Common myeloid progenitor, CD34-positive (primary cell): ENCODE measurements around the gene CPA3.

ENCODE experiments used
- CTCF ChIA-PET: fragments of 350-600 bp; sonication (Branson Sonifier 250); formaldehyde crosslinking; loops from one replicate; lab custom pipeline; 2021; ENCODE audit warnings: antibody characterized with exemption; lab: Charles Lee
- POLR2A ChIA-PET: fragments of 350-600 bp; sonication (Branson Sonifier 250); formaldehyde crosslinking; loops from one replicate; lab custom pipeline; 2021; ENCODE audit warnings: antibody characterized with exemption; lab: Charles Lee
- DNase-seq, 3 donors: peaks; one replicate each; pipeline versions ENCODE4 v3.0.0 to v3.0.0-alpha.2; 2013
- H3K27ac ChIP-seq, 2 experiments: 1 replicate in 1 of 2; 2 replicates in 1 of 2; pipeline ENCODE4 v1.7.0; 2013; ENCODE audit warnings: inconsistent platforms in 2 of 2, low read length in 2 of 2, mild to moderate bottlenecking in 2 of 2, low read depth in 1 of 2, moderate library complexity in 1 of 2; ENCODE audit not compliant: severe bottlenecking in 2 of 2, insufficient read depth in 1 of 2, poor library complexity in 1 of 2
- H3K27me3 ChIP-seq, 5 experiments: replicated peaks in 2 of 5; 1 replicate in 3 of 5; 2 replicates in 2 of 5; pipeline versions ENCODE4 v1.6.1 to v1.7.0; 2013; ENCODE audit warnings: low read length in 4 of 5, mild to moderate bottlenecking in 2 of 5, moderate library complexity in 2 of 5, inconsistent platforms in 1 of 5; ENCODE audit not compliant: insufficient read depth in 5 of 5, control insufficient read depth in 4 of 5
- H3K36me3 ChIP-seq, 4 experiments: 1 replicate in 2 of 4; 2 replicates in 2 of 4; pipeline versions ENCODE4 v1.6.1 to v1.7.0; 2013; ENCODE audit warnings: low read length in 3 of 4, control low read depth in 1 of 4, mild to moderate bottlenecking in 1 of 4; ENCODE audit not compliant: control insufficient read depth in 4 of 4, insufficient read depth in 4 of 4
- H3K4me1 ChIP-seq, 4 experiments: 1 replicate in 3 of 4; 2 replicates in 1 of 4; pipeline versions ENCODE4 v1.6.1 to v1.7.1; 2013; ENCODE audit warnings: low read length in 3 of 4, mild to moderate bottlenecking in 3 of 4, control low read depth in 1 of 4, inconsistent platforms in 1 of 4, moderate library complexity in 1 of 4; ENCODE audit not compliant: control insufficient read depth in 4 of 4, insufficient read depth in 4 of 4; ENCODE audit errors: control extremely low read depth in 1 of 4
- H3K4me3 ChIP-seq, 7 experiments: 1 replicate in 4 of 7; 2 replicates in 3 of 7; pipeline versions ENCODE4 v1.5.1 to v1.7.0; 2013; ENCODE audit warnings: mild to moderate bottlenecking in 7 of 7, low read length in 6 of 7, moderate library complexity in 6 of 7, inconsistent platforms in 2 of 7, low read depth in 2 of 7, control low read depth in 1 of 7; ENCODE audit not compliant: insufficient read depth in 4 of 7, control insufficient read depth in 1 of 7; ENCODE audit errors: extremely low read depth in 1 of 7
- H3K9me3 ChIP-seq, 5 experiments: 1 replicate in 4 of 5; 2 replicates in 1 of 5; pipeline versions ENCODE4 v1.6.1 to v1.7.1; 2013; ENCODE audit warnings: low read length in 4 of 5, mild to moderate bottlenecking in 2 of 5, inconsistent platforms in 1 of 5, low read depth in 1 of 5, moderate library complexity in 1 of 5; ENCODE audit not compliant: control insufficient read depth in 4 of 5, insufficient read depth in 2 of 5; ENCODE audit errors: control extremely low read depth in 1 of 5
- WGBS: methylation state at CpG from one replicate; pipeline ENCODE4 v1.1.5; 2013; ENCODE audit not compliant: insufficient coverage; 5-methylcytosine and 5-hydroxymethylcytosine counted together

Gene CPA3

DNA sequence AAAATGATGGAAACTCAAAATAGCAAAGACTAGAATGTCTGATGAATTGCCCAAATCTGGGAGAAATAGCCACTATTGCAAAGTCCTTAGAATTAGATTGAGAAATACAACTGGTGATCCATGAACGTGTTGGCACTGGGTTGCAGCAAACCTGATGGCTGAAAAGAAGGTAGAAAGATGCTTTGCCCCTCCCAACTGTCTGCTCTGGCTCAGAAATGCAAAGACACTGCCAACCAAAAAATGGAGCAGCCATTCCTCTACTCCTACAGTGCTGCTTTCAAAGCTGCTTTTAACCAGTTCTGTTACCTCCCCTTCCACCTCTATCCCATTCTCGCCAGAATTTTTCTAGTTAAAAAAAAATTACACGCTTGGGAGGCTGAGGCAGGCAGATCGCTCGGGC, 60.7 kb downstream of the CPA3 start:
- WGBS = 97% methylated on average over 5 of the region's 5 CpGs
- ChIA-PET CTCF (no interaction called here), POLR2A (no interaction called here)
- H3K4me3 ChIP-seq = no peak overlapping the region
- no peaks in the 10 kb centered on the region for H3K4me1 ChIP-seq
- no peaks in the 10 kb centered on the region for H3K27me3 ChIP-seq
- no peaks in the 10 kb centered on the region for H3K36me3 ChIP-seq
- no peak for DNase-seq
- no peak overlapping the region for H3K27ac ChIP-seq
- H3K9me3 ChIP-seq = no peaks in the 10 kb centered on the region

DNA sequence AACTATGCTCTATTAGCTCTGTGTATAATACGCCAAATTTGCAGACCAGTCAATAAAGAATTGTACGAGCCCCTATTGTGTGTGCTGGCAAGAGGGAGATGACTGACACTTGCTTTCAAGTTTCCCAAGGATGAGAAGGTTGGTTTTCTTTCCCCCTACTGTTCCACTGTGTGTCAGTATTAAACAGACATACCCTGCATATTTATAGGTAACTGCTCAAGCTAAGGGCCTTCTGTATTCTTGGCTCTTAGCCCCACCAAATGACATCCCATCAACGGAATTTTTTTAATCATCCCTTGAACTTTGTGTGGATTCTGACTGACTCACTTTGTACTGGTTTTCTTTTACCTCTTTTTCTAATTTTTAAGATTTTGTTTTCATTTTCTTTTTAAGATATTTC, 65.7 kb downstream of the CPA3 start:
- no peak for DNase-seq
- Histone ChIP-seq H3K27me3 (no peaks in the 10 kb centered on the region), H3K27ac (no peak overlapping the region), H3K4me3 (no peak overlapping the region), H3K36me3 (no peaks in the 10 kb centered on the region), H3K4me1 (no peaks in the 10 kb centered on the region), H3K9me3 (no peaks in the 10 kb centered on the region)
- no CpG with 5 or more reads among the region's 3 CpGs for WGBS
- ChIA-PET CTCF (no interaction called here), POLR2A (no interaction called here)

GRCh38 chr3:148931574-148931973, 66.5 kb downstream of the CPA3 start:
- no peak for DNase-seq
- no peak overlapping the region for H3K27ac ChIP-seq
- no peaks in the 10 kb centered on the region for H3K36me3 ChIP-seq
- H3K4me3 ChIP-seq = no peak overlapping the region
- H3K27me3 ChIP-seq = no peaks in the 10 kb centered on the region
- H3K9me3 ChIP-seq = no peaks in the 10 kb centered on the region
- ChIA-PET CTCF (interaction anchor here (1.4 kb wide), 1 partner anchor 12 kb away, joined by 4 read pairs; no protein-coding TSS in a partner anchor), POLR2A (no interaction called here)
- 94% methylated on average over 3 of the region's 4 CpGs for WGBS
- H3K4me1 ChIP-seq = peaks cover 0 to 4% (median 0%) of the 10 kb centered on the region in 4 experiments

DNA sequence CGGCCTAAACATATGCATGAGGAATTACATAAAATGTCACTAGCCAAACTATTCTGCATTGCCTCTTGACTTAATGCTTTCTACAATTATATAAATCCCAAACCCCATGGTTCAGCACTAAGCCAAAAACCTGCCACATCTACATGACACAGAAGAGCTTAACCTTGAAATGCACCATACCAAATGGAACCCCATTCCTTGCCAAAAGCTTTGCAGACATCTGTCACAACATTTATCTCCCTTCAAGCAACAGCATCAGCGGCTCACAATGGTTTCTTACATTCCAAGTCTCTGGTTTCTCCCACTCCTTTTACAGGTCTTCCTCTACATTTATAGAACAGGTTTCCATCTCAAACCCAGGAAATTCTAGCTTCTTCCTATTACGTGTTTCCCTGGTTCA, 67.9 kb downstream of the CPA3 start:
- Histone ChIP-seq H3K4me1 (peaks cover 0 to 4% (median 0%) of the 10 kb centered on the region in 4 experiments), H3K4me3 (no peak overlapping the region), H3K27ac (no peak overlapping the region), H3K36me3 (no peaks in the 10 kb centered on the region), H3K9me3 (no peaks in the 10 kb centered on the region), H3K27me3 (no peaks in the 10 kb centered on the region)
- ChIA-PET POLR2A (no interaction called here), CTCF (interaction anchor here (1.4 kb wide), 1 partner anchor 10 kb away, joined by 4 read pairs; no protein-coding TSS in a partner anchor)
- DNase-seq = no peak
- WGBS = 95% methylated on average over 2 of the region's 3 CpGs

- no peaks in the 10 kb centered on the region for H3K9me3 ChIP-seq
- no peaks in the 10 kb centered on the region for H3K27me3 ChIP-seq
- WGBS = 94% methylated on average over 5 of the region's 10 CpGs
- no peak overlapping the region for H3K27ac ChIP-seq
- ChIA-PET POLR2A (no interaction called here), CTCF (no interaction called here)
- no peak overlapping the region for H3K4me3 ChIP-seq
- peaks cover 0 to 4% (median 0%) of the 10 kb centered on the region in 4 experiments for H3K4me1 ChIP-seq
- H3K36me3 ChIP-seq = no peaks in the 10 kb centered on the region
- no peak for DNase-seq
Observed at GRCh38 chr3:148937467-148938255, 72.6 kb downstream of the CPA3 start.

DNA sequence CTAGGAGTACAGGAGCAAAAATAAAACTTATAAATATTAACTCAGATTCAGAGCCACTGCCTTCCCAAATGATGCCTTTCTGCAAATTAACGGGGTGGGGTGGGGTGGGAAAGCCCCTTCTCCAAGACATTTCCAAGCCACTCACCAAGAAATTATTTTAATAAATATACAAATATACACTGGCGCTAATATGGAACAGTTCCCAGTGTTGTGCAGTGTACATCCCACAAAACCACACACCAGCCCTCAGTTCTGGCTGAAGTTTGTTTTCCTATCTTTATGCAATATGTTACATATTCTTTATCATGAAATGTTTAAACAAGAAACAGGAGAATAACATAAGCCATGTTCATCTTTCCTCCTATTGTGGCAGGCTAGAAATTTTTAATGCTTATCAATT, 73.2 kb downstream of the CPA3 start:
- H3K27me3 ChIP-seq = no peaks in the 10 kb centered on the region
- ChIA-PET POLR2A (no interaction called here), CTCF (no interaction called here)
- no peaks in the 10 kb centered on the region for H3K9me3 ChIP-seq
- peaks cover 0 to 4% (median 0%) of the 10 kb centered on the region in 4 experiments for H3K4me1 ChIP-seq
- no peaks in the 10 kb centered on the region for H3K36me3 ChIP-seq
- no CpG with 5 or more reads among the region's 2 CpGs for WGBS
- no peak overlapping the region for H3K4me3 ChIP-seq
- H3K27ac ChIP-seq = no peak overlapping the region
- DNase-seq = no peak

DNA sequence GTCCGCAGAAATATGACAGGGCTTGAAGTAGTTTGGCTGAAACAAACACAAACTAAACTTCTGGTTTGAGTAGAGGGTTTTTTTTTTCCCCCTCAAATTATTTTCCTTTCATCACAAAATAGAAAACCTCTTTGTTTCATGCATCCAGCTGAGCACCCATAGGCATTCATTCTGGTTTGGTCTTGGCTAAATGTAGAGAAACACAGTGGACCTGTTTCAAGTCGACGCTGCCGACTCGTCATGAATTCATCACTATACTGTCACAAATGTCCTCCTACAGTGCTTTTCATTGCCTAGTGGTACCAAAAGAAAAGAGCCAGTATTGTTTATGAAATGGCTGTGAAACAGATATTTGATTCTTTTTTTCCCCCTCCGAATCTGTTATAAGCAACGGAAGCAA, 73.8 kb downstream of the CPA3 start:
- CTCF ChIA-PET = no interaction called here
- Histone ChIP-seq H3K4me3 (no peak overlapping the region), H3K4me1 (peaks cover 0 to 4% (median 0%) of the 10 kb centered on the region in 4 experiments), H3K9me3 (no peaks in the 10 kb centered on the region), H3K27me3 (no peaks in the 10 kb centered on the region), H3K36me3 (no peaks in the 10 kb centered on the region), H3K27ac (no peak overlapping the region)
- no peak for DNase-seq
- WGBS = 100% methylated on average over 1 of the region's 7 CpGs
- POLR2A ChIA-PET = no interaction called here
